PC-9 (cell line): ENCODE data around the gene FANCI. TPM values are rescaled to one million over a fixed set of nuclear protein-coding genes. Genes with fewer than 3 reads are reported as not detected.

Source experiments
- BruUV-seq: library from RNA; stranded (reverse); fragments of 400-500 nt; replicated peaks from 2 replicates; lab custom pipeline; 2021; lab: Mats Ljungman, UMichigan
- CTCF ChIA-PET: fragments of 300-600 bp; sonication (Branson Sonifier 250); formaldehyde crosslinking; loops from one replicate; lab custom pipeline; 2022; ENCODE audit warnings: antibody characterized with exemption; lab: Charles Lee
- POLR2A ChIA-PET: fragments of 300-600 bp; sonication (Branson Sonifier 250); formaldehyde crosslinking; loops from one replicate; lab custom pipeline; 2022; ENCODE audit warnings: antibody characterized with exemption; ENCODE audit not compliant: unreplicated experiment; lab: Charles Lee
- DNase-seq, 2 experiments: peaks; one replicate each; pipeline versions ENCODE4 v3.0.0 to v3.0.0-alpha.2; 2015 to 2022; ENCODE audit warnings: mixed read lengths in 1 of 2
- H2AFZ ChIP-seq: fragments of 200-600 bp; sonication (generic); 2 replicates; pipeline ENCODE4 v1.8.1; 2017; ENCODE audit warnings: antibody characterized with exemption
- H3F3A ChIP-seq: fragments of 200-600 bp; sonication (generic); 2 replicates; pipeline ENCODE4 v1.8.1; 2017; ENCODE audit warnings: antibody characterized with exemption, mild to moderate bottlenecking, low read depth; ENCODE audit not compliant: insufficient read depth
- H3K27ac ChIP-seq: fragments of 200-600 bp; sonication (generic); 2 replicates; pipeline ENCODE4 v1.6.1; 2016; ENCODE audit warnings: mixed run types
- H3K27me3 ChIP-seq: fragments of 200-600 bp; sonication (generic); 2 replicates; pipeline ENCODE4 v1.6.1; 2016; ENCODE audit warnings: low read depth, mixed run types; ENCODE audit not compliant: insufficient read depth
- H3K36me3 ChIP-seq: fragments of 200-600 bp; sonication (generic); 2 replicates; pipeline ENCODE4 v1.6.1; 2016; ENCODE audit warnings: low read depth, mixed run types
- H3K4me1 ChIP-seq: fragments of 200-600 bp; sonication (generic); replicated peaks from 2 replicates; pipeline ENCODE4 v1.6.1; 2016; ENCODE audit warnings: mixed run types; ENCODE audit not compliant: insufficient read depth
- H3K4me2 ChIP-seq: fragments of 200-600 bp; sonication (generic); 2 replicates; pipeline ENCODE4 v1.6.1; 2017; ENCODE audit warnings: mixed run types
- H3K4me3 ChIP-seq: fragments of 200-600 bp; sonication (generic); 2 replicates; pipeline ENCODE4 v1.6.1; 2016; ENCODE audit warnings: mixed run types
- H3K79me2 ChIP-seq: fragments of 200-600 bp; sonication (generic); 2 replicates; pipeline ENCODE4 v1.6.1; 2017; ENCODE audit warnings: low read depth, mixed run types
- H3K9me2 ChIP-seq: fragments of 200-600 bp; sonication (generic); 2 replicates; pipeline ENCODE4 v1.8.1; 2017; ENCODE audit warnings: mild to moderate bottlenecking; ENCODE audit not compliant: insufficient read depth
- H3K9me3 ChIP-seq: fragments of 200-600 bp; sonication (generic); 2 replicates; pipeline ENCODE4 v1.8.1; 2016; ENCODE audit warnings: low read depth; ENCODE audit not compliant: insufficient read depth
- H4K20me1 ChIP-seq: fragments of 200-600 bp; sonication (generic); 2 replicates; pipeline ENCODE4 v1.8.1; 2017; ENCODE audit not compliant: insufficient read depth
- CTCF ChIP-seq: fragments of 200-600 bp; sonication (generic); conservative IDR thresholded peaks from 2 replicates; pipeline ENCODE4 v1.6.1; 2017; ENCODE audit warnings: mixed run types, antibody characterized with exemption, mild to moderate bottlenecking, moderate library complexity
- EZH2 ChIP-seq: fragments of 200-600 bp; sonication (generic); IDR thresholded peaks from 2 replicates; pipeline ENCODE4 v1.8.0; 2017; ENCODE audit warnings: antibody characterized with exemption, low read depth
- intact Hi-C: fragments of 100-400 bp; cut with micrococcal nuclease; formaldehyde crosslinking; loops from one replicate; pipeline ENCODE4 v1.10.0; 2022; ENCODE audit not compliant: unreplicated experiment
- total RNA-seq: library from RNA; stranded (reverse); gene quantifications from 2 replicates; pipeline ENCODE4 v1.2.3, GENCODE V29; 2021

The FANCI gene
- total RNA-seq, 1 experiment from 2014 or later, result 126 TPM

- Histone ChIP-seq H3K4me2 (no peak overlapping the region), H3K79me2 (no peaks in the 10 kb centered on the region), H3K9me3 (no peaks in the 10 kb centered on the region), H3K4me3 (no peak overlapping the region), H3K36me3 (no peaks in the 10 kb centered on the region), H3K27ac (no peak overlapping the region), H3K9me2 (no peaks in the 10 kb centered on the region), H3K4me1 (peaks cover 7% of the 10 kb centered on the region; the same call in 1 of the 2 replicates), H4K20me1 (no peaks in the 10 kb centered on the region), H2AFZ (no peak overlapping the region), H3K27me3 (peaks cover 21% of the 10 kb centered on the region), H3F3A (no peaks in the 10 kb centered on the region)
- ChIA-PET CTCF (no interaction called here), POLR2A (no interaction called here)
- no TSS peak for BruUV-seq
- TF ChIP-seq EZH2 (no peak), CTCF (no peak)
- DNase-seq, result no peak
- intact Hi-C loops, result no loop called here
Measured at GRCh38 chr15:89352476-89352875, 108.7 kb downstream of the FANCI start.

- no peak for DNase-seq
- CTCF ChIA-PET, result interaction anchor here (0.7 kb wide), 2 partner anchors 59 to 81 kb away, joined by 4 to 7 read pairs; no protein-coding TSS in a partner anchor
- no peaks in the 10 kb centered on the region for H3K79me2 ChIP-seq
- no peaks in the 10 kb centered on the region for H3F3A ChIP-seq
- no peaks in the 10 kb centered on the region for H3K9me2 ChIP-seq
- no TSS peak for BruUV-seq
- intact Hi-C loops, result no loop called here
- no peaks in the 10 kb centered on the region for H4K20me1 ChIP-seq
- no peak overlapping the region for H3K27ac ChIP-seq
- no peak for TF ChIP-seq CTCF
- POLR2A ChIA-PET, result no interaction called here
- H3K4me2 ChIP-seq, result no peak overlapping the region
- H3K4me1 ChIP-seq, result peaks cover 7% of the 10 kb centered on the region; the same call in 1 of the 2 replicates
- no peak overlapping the region for H2AFZ ChIP-seq
- no peaks in the 10 kb centered on the region for H3K36me3 ChIP-seq
- H3K4me3 ChIP-seq, result no peak overlapping the region
- H3K9me3 ChIP-seq, result no peaks in the 10 kb centered on the region
- peaks cover 28% of the 10 kb centered on the region for H3K27me3 ChIP-seq
Measured at GRCh38 chr15:89353991-89354390, 110.2 kb downstream of the FANCI start.

GRCh38 chr15:89356634-89357298 is 113.0 kb downstream of the FANCI start:
- no peak for TF ChIP-seq EZH2
- TF ChIP-seq CTCF, result peak; percentile 64
- intact Hi-C loops, result loop anchor here (1.0 to 5.0 kb wide), 2 partner anchors 60 to 201 kb away; no protein-coding TSS in a partner anchor
- DNase-seq, result peak in 1 of 2 experiments; percentile 39

More at GRCh38 chr15:89356634-89357298, 113.0 kb downstream of the FANCI start:
- Histone ChIP-seq H3K36me3 (no peaks in the 10 kb centered on the region), H3K4me3 (no peak overlapping the region), H3K27me3 (peaks cover 54% of the 10 kb centered on the region), H3K9me2 (no peaks in the 10 kb centered on the region), H2AFZ (no peak overlapping the region), H3K27ac (no peak overlapping the region), H3K79me2 (no peaks in the 10 kb centered on the region), H3F3A (no peaks in the 10 kb centered on the region), H4K20me1 (no peaks in the 10 kb centered on the region), H3K4me2 (no peak overlapping the region), H3K9me3 (no peaks in the 10 kb centered on the region), H3K4me1 (no peaks in the 10 kb centered on the region)
- POLR2A ChIA-PET, result interaction anchor here (0.5 kb wide), 1 partner anchor 877 kb away, joined by 3 read pairs; the partner anchor contains the start of gene GDPGP1
- BruUV-seq, result no TSS peak
- CTCF ChIA-PET, result interaction anchor here (0.6 to 1.1 kb wide), 4 partner anchors 43 to 229 kb away, joined by 3 to 10 read pairs (median 3); no protein-coding TSS in a partner anchor
